Transverse colon (tissue), 4 donors: ENCODE results near the gene ANKS1B.

Source experiments
- CTCF ChIP-seq, 5 experiments: fragments of 200-600 bp in 3 of 5; fragments of 450-650 bp in 2 of 5; sonication (generic) in 3 of 5; IDR thresholded peaks; 1 replicate in 2 of 5; 2 replicates in 3 of 5; pipeline ENCODE4 v1.5.1; 2016 to 2017; ENCODE audit warnings: antibody characterized with exemption in 5 of 5, inconsistent platforms in 3 of 5, mild to moderate bottlenecking in 2 of 5, moderate library complexity in 1 of 5
- EP300 ChIP-seq: sonication (generic); formaldehyde crosslinking; IDR thresholded peaks from one replicate; pipeline ENCODE4 v1.6.1; 2017; ENCODE audit warnings: antibody characterized with exemption, low read depth
- POLR2AphosphoS5 ChIP-seq, 3 donors: sonication (generic); formaldehyde crosslinking; IDR thresholded peaks; one replicate each; pipeline ENCODE4 v1.6.1; 2016; ENCODE audit warnings: antibody characterized with exemption in 3 of 3

GRCh38 chr12:99056186-99056585 is 928.5 kb downstream of the ANKS1B start:
- TF ChIP-seq POLR2AphosphoS5 (IDR thresholded peaks at IDR 0.05) (no peak), EP300 (no peak), CTCF (IDR thresholded peaks at IDR 0.05) (no peak)
